Astrocyte (in vitro differentiated cells and primary cell): ENCODE measurements around the gene UQCR11.

Experiments
- EZH2 ChIP-seq: IDR thresholded peaks from 2 replicates; pipeline ENCODE4 v1.6.1; 2012; ENCODE audit warnings: mild to moderate bottlenecking, low read length, inconsistent platforms; ENCODE audit not compliant: insufficient read depth
- TF ChIP-seq, protein P1 (sequence below): IDR thresholded peaks from 2 replicates; pipeline ENCODE4 v1.5.1; 2011; ENCODE audit warnings: low read depth, mild to moderate bottlenecking, inconsistent platforms, low read length, moderate library complexity; ENCODE audit not compliant: insufficient read depth

DNA sequence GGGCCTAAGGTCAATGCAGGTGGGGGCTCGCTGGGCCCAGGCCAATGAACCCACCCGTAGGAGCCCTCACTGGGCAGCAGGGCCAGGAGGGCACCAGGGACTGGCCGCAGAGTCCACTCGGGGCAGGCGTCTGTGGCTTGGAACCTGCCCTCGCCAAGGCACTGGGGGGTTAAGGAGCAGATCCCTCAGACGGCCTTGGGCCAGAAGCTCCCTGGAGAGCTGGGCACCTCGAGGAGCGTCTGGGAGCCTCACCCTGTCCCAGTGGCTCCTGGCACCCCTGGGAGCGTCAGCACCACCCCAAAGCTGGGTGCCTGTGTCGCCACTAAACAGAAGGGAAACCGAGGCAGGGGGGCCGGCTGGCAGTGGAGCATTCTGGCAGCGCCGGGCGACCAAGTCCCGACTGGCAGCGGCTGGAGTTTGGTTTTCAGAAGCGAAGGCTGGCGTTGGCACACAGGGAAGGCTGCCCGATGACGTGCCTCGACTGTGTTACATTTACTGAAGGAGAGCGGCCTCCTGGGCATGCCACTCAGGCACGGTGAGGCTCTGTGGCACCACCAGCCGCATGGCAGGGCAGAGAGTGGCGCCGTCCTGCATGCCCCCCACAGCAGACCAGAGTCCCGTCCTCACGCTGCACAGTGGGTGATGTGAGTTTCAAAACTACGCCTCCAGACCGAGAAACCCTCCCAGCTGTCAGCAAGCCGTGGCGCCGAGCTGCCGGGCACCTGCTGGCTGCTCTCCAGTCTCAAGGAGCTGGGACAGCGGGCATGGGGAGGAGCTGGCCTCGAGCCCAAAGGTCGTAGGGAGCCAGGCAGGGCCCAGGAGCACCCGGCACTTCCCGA, 28.0 kb downstream of the UQCR11 start:
- TF ChIP-seq, protein P1, sequence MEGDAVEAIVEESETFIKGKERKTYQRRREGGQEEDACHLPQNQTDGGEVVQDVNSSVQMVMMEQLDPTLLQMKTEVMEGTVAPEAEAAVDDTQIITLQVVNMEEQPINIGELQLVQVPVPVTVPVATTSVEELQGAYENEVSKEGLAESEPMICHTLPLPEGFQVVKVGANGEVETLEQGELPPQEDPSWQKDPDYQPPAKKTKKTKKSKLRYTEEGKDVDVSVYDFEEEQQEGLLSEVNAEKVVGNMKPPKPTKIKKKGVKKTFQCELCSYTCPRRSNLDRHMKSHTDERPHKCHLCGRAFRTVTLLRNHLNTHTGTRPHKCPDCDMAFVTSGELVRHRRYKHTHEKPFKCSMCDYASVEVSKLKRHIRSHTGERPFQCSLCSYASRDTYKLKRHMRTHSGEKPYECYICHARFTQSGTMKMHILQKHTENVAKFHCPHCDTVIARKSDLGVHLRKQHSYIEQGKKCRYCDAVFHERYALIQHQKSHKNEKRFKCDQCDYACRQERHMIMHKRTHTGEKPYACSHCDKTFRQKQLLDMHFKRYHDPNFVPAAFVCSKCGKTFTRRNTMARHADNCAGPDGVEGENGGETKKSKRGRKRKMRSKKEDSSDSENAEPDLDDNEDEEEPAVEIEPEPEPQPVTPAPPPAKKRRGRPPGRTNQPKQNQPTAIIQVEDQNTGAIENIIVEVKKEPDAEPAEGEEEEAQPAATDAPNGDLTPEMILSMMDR, result no peak
- TF ChIP-seq EZH2, result no peak
